SK-N-MC (cell line): ENCODE measurements around the gene GPR32.
"Not testable (repeated sequence)": the region's sequence is repeated elsewhere in the genome, so short reads cannot be mapped to it uniquely, and the experiment has no call there.

Experiments
- DNase-seq: peaks from one replicate; pipeline ENCODE4 v3.0.0-alpha.2; 2011; ENCODE audit warnings: low read depth, low spot score
- H3K27ac ChIP-seq: fragments of 200-600 bp; sonication (generic); 2 replicates; pipeline ENCODE4 v1.5.1; 2016; ENCODE audit warnings: mixed run types
- H3K36me3 ChIP-seq: fragments of 200-600 bp; sonication (generic); 2 replicates; pipeline ENCODE4 v1.6.1; 2017; ENCODE audit warnings: antibody characterized with exemption, low read length, mixed read lengths; ENCODE audit not compliant: insufficient read depth
- H3K4me3 ChIP-seq: fragments of 200-600 bp; sonication (generic); 2 replicates; pipeline ENCODE4 v1.5.1; 2016
- H3K9ac ChIP-seq: fragments of 200-600 bp; sonication (generic); 2 replicates; pipeline ENCODE4 v1.8.0; 2017; ENCODE audit warnings: mixed run types, mixed read lengths; ENCODE audit not compliant: insufficient read length
- H3K9me3 ChIP-seq: fragments of 200-600 bp; sonication (generic); 2 replicates; pipeline ENCODE4 v1.6.1; 2017; ENCODE audit warnings: low read depth, mild to moderate bottlenecking, antibody characterized with exemption, low read length, moderate library complexity, mixed read lengths
- EZH2 ChIP-seq: fragments of 200-600 bp; sonication (generic); IDR thresholded peaks from one replicate; pipeline ENCODE4 v1.6.1; 2017; ENCODE audit warnings: antibody characterized with exemption
- FOXP2 ChIP-seq: optimal IDR thresholded peaks from 2 replicates; pipeline ENCODE3; 2011; ENCODE audit warnings: mild to moderate bottlenecking, moderate library complexity; ENCODE audit not compliant: insufficient read depth; ENCODE audit errors: extremely low read length, control extremely low read depth
- POLR2AphosphoS5 ChIP-seq: IDR thresholded peaks from 2 replicates; pipeline ENCODE4 v1.6.1; 2012; ENCODE audit warnings: mild to moderate bottlenecking, low read depth, low read length, borderline replicate concordance

GPR32 gene

DNA sequence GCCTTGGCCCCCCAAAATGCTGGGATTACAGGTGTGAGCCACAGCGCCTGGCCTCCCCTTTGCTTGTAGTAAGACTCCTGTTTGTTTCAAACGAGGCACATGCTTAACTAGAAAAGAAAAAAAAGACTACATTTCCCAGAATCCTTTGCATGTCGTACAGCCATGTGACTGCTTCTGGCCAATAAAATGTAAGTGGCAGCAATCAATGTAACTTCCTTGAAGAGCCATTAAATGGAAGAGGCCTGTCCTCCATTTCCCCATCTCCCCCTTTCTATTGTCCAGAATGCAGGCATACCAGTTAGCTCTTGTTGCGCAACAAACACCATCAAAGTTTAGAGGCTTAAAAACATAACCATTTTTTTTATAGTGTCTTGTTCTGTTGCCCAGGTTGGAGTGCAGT is 10.4 kb upstream of the GPR32 start:
- H3K36me3 ChIP-seq, result no peaks in the 10 kb centered on the region
- no peak overlapping the region for H3K9ac ChIP-seq
- no peak for DNase-seq
- no peak overlapping the region for H3K27ac ChIP-seq
- H3K4me3 ChIP-seq, result no peak overlapping the region
- no peak for TF ChIP-seq EZH2
- TF ChIP-seq POLR2AphosphoS5, result no peak
- no peak for TF ChIP-seq FOXP2
- no peaks in the 10 kb centered on the region for H3K9me3 ChIP-seq

DNA sequence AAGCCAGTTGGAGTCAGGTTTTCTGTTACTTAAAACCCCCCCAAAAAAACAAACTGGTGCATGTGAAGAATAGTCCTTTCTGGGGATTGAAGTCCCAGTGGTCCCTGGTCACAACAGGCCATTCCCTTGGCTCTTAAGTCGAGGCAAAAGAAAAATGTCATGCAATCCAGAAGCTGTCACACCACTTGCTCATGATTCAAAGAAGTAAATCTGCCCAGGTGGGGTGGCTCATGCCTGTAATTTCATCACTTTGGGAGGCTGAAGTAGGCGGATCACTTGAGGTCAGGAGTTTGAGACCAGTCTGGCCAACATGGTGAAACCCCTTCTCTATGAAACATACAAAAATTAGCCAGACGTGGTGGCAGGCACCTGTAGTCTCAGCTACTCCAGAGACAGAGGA is 8.8 kb upstream of the GPR32 start:
- H3K9ac ChIP-seq, H3K9me3 ChIP-seq, H3K36me3 ChIP-seq, DNase-seq, H3K27ac ChIP-seq, H3K4me3 ChIP-seq: not testable (repeated sequence)

GRCh38 chr19:50763521-50763920 is 6.7 kb upstream of the GPR32 start:
- not testable (repeated sequence) for H3K9ac ChIP-seq, H3K36me3 ChIP-seq, H3K4me3 ChIP-seq, H3K9me3 ChIP-seq, H3K27ac ChIP-seq, DNase-seq

GRCh38 chr19:50764409-50764808 is 5.9 kb upstream of the GPR32 start:
- Histone ChIP-seq H3K36me3 (no peaks in the 10 kb centered on the region), H3K9ac (no peak overlapping the region), H3K4me3 (no peak overlapping the region), H3K27ac (no peak overlapping the region), H3K9me3 (no peaks in the 10 kb centered on the region)
- TF ChIP-seq EZH2 (no peak), FOXP2 (no peak), POLR2AphosphoS5 (no peak)
- DNase-seq, result no peak

GRCh38 chr19:50766746-50767145 is 3.5 kb upstream of the GPR32 start:
- not testable (repeated sequence) for H3K4me3 ChIP-seq, H3K36me3 ChIP-seq, DNase-seq, H3K9ac ChIP-seq, H3K9me3 ChIP-seq, H3K27ac ChIP-seq

DNA sequence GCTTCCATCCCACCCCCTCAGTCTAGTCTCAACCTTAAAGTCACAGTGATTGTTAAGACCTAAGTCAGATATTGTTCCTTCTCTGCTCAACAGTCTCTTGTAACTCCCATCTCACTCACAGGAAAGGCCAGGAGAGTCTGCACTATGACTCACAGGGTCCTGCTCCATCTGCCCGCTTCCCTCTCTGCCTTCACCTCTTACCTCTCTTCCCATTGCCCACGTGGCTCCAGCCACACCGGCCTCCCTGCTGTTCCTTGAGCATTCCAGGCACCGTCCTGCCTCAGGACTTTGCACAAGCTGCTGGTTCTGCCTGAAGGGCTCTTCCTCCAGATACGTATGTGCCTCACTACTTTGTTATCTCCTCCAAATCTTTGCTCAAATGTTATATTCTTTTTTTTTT is 3.0 kb upstream of the GPR32 start:
- H3K9me3 ChIP-seq, H3K4me3 ChIP-seq, H3K27ac ChIP-seq, H3K9ac ChIP-seq, H3K36me3 ChIP-seq, DNase-seq: not testable (repeated sequence)

DNA sequence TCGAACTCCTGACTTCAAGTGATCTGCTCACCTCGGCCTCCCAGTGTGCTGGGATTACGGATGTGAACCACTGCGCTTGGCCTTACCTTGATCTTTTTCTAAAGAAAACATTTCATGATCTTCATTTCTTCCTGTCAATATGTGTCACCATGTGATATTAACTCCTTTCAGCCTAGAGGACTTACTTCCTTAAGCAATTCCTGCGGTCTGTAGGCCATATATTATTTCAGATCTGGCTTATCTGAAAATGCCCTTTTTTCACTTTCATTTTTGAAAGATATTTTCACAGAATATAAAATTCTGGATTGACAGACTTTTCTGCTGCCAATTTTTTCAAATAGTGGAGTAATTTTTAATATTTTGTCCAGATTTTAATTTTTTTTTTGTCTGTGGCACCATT is 2.0 kb upstream of the GPR32 start:
- no peak for DNase-seq
- Histone ChIP-seq H3K27ac (no peak overlapping the region), H3K9ac (no peak overlapping the region), H3K36me3 (no peaks in the 10 kb centered on the region), H3K9me3 (no peaks in the 10 kb centered on the region; the same call in 1 of the 2 replicates), H3K4me3 (no peak overlapping the region)
- no peak for TF ChIP-seq EZH2
- TF ChIP-seq POLR2AphosphoS5, result no peak
- no peak for TF ChIP-seq FOXP2

GRCh38 chr19:50770888-50771287 is 624 bp downstream of the GPR32 start:
- no peak for DNase-seq
- Histone ChIP-seq H3K9ac (no peak overlapping the region), H3K27ac (no peak overlapping the region), H3K36me3 (no peaks in the 10 kb centered on the region), H3K9me3 (no peaks in the 10 kb centered on the region; the same call in 1 of the 2 replicates), H3K4me3 (no peak overlapping the region)
- TF ChIP-seq POLR2AphosphoS5, result no peak
- no peak for TF ChIP-seq EZH2
- TF ChIP-seq FOXP2, result no peak

GRCh38 chr19:50772476-50772875 is 2.2 kb downstream of the GPR32 start:
- Histone ChIP-seq H3K36me3 (no peaks in the 10 kb centered on the region), H3K9me3 (no peaks in the 10 kb centered on the region; the same call in 1 of the 2 replicates), H3K4me3 (no peak overlapping the region), H3K9ac (no peak overlapping the region), H3K27ac (no peak overlapping the region)
- no peak for DNase-seq
- TF ChIP-seq FOXP2 (no peak), POLR2AphosphoS5 (no peak)

DNA sequence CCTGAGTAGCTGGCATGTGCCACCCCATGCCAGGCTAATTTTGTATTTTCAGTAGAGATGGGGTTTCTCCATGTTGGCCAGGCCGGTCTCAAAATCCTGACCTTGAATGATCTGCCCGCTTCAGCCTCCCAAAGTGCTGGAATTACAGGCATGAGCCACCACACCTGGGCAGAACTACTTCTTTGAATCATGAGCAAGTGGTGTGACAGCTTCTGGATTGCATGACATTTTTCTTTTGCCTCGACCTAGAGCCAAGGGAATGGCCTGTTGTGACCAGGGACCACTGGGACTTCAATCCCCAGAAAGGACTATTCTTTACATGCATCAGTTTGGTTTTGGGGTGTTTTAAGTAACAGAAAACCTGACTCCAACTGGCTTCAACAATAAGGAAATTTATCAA is 2.6 kb downstream of the GPR32 start:
- not testable (repeated sequence) for H3K4me3 ChIP-seq, H3K27ac ChIP-seq, H3K36me3 ChIP-seq, DNase-seq, H3K9ac ChIP-seq, H3K9me3 ChIP-seq

GRCh38 chr19:50773454-50773853 is 3.2 kb downstream of the GPR32 start:
- not testable (repeated sequence) for DNase-seq, H3K9me3 ChIP-seq, H3K9ac ChIP-seq, H3K27ac ChIP-seq, H3K36me3 ChIP-seq, H3K4me3 ChIP-seq
